Vagina (tissue), 2 donors: ENCODE data around the gene ACY1. TPM values are rescaled to one million over a fixed set of nuclear protein-coding genes. Genes with fewer than 3 reads are reported as not detected.

Source experiments
- DNase-seq, 2 donors: peaks; one replicate each; pipeline ENCODE4 v3.0.0-alpha.2; 2017; ENCODE audit errors: extremely low spot score in 2 of 2
- H3K27ac ChIP-seq: fragments of 200-600 bp; sonication (generic); one replicate; pipeline ENCODE4 v1.5.1; 2019
- H3K27me3 ChIP-seq: fragments of 200-600 bp; sonication (generic); one replicate; pipeline ENCODE4 v1.5.1; 2019
- H3K36me3 ChIP-seq, 2 donors: fragments of 200-600 bp; sonication (generic); one replicate each; pipeline ENCODE4 v1.5.1; 2017 to 2019
- H3K4me1 ChIP-seq: fragments of 200-600 bp; sonication (generic); one replicate; pipeline ENCODE4 v1.5.1; 2019
- H3K4me3 ChIP-seq, 2 donors: fragments of 200-600 bp; sonication (generic); 1 replicate in 1 of 2; 2 replicates in 1 of 2; pipeline ENCODE4 v1.5.1; 2016 to 2019
- H3K9me3 ChIP-seq: fragments of 200-600 bp; sonication (generic); one replicate; pipeline ENCODE4 v1.5.1; 2019
- CTCF ChIP-seq, 3 experiments: fragments of 450-650 bp in 2 of 3; fragments of 200-600 bp in 1 of 3; sonication (generic) in 1 of 3; IDR thresholded peaks; one replicate each; pipeline ENCODE4 v1.5.1; 2017 to 2019; ENCODE audit warnings: antibody characterized with exemption in 3 of 3, mild to moderate bottlenecking in 2 of 3, moderate library complexity in 2 of 3
- POLR2A ChIP-seq, 2 donors: fragments of 450-650 bp; IDR thresholded peaks; one replicate each; pipeline ENCODE4 v1.6.1; 2017; ENCODE audit warnings: antibody characterized with exemption in 2 of 2, mild to moderate bottlenecking in 2 of 2, moderate library complexity in 2 of 2
- POLR2AphosphoS5 ChIP-seq, 2 donors: sonication (generic); formaldehyde crosslinking; IDR thresholded peaks; one replicate each; pipeline ENCODE4 v1.9.0; 2017; ENCODE audit warnings: antibody characterized with exemption in 2 of 2, mild to moderate bottlenecking in 2 of 2, low read depth in 1 of 2; ENCODE audit not compliant: insufficient read depth in 1 of 2
- intact Hi-C: fragments of 100-400 bp; cut with DNase I; formaldehyde crosslinking; loops from one replicate; pipeline ENCODE4 v1.15.1; 2023
- total RNA-seq: library from RNA; depleted of rRNA; stranded (reverse); fragments of >200 nt; gene quantifications from one replicate; pipeline ENCODE4 v1.2.3, GENCODE V29; 2016

Gene ACY1
- total RNA-seq, 1 donor from 2014 or later, result 29.7 TPM

GRCh38 chr3:51961011-51961410, 22.3 kb upstream of the ACY1 start:
- H3K9me3 ChIP-seq, result no peaks in the 10 kb centered on the region
- DNase-seq, result no peak
- H3K4me3 ChIP-seq, result no peak overlapping the region
- no peaks in the 10 kb centered on the region for H3K27me3 ChIP-seq
- intact Hi-C loops, result no loop called here
- no peak overlapping the region for H3K27ac ChIP-seq
- TF ChIP-seq CTCF (IDR thresholded peaks at IDR 0.05), result no peak
- TF ChIP-seq POLR2AphosphoS5 (IDR thresholded peaks at IDR 0.05; ENCODE audit: insufficient read depth in 1 of 2, low read depth in 1 of 2), result no peak
- no peak for TF ChIP-seq POLR2A (IDR thresholded peaks at IDR 0.05)
- H3K4me1 ChIP-seq, result peaks cover 20% of the 10 kb centered on the region
- peaks cover 0 to 7% of the 10 kb centered on the region in 2 donors for H3K36me3 ChIP-seq

GRCh38 chr3:51961602-51962569, 21.4 kb upstream of the ACY1 start:
- Histone ChIP-seq H3K4me1 (peaks cover 20% of the 10 kb centered on the region), H3K9me3 (no peaks in the 10 kb centered on the region), H3K27ac (no peak overlapping the region), H3K27me3 (no peaks in the 10 kb centered on the region), H3K4me3 (no peak overlapping the region), H3K36me3 (peaks cover 0 to 7% of the 10 kb centered on the region in 2 donors)
- TF ChIP-seq POLR2A (IDR thresholded peaks at IDR 0.05), result no peak
- TF ChIP-seq CTCF (IDR thresholded peaks at IDR 0.05), result no peak
- TF ChIP-seq POLR2AphosphoS5 (IDR thresholded peaks at IDR 0.05; ENCODE audit: insufficient read depth in 1 of 2, low read depth in 1 of 2), result no peak
- intact Hi-C loops, result no loop called here
- no peak for DNase-seq

DNA sequence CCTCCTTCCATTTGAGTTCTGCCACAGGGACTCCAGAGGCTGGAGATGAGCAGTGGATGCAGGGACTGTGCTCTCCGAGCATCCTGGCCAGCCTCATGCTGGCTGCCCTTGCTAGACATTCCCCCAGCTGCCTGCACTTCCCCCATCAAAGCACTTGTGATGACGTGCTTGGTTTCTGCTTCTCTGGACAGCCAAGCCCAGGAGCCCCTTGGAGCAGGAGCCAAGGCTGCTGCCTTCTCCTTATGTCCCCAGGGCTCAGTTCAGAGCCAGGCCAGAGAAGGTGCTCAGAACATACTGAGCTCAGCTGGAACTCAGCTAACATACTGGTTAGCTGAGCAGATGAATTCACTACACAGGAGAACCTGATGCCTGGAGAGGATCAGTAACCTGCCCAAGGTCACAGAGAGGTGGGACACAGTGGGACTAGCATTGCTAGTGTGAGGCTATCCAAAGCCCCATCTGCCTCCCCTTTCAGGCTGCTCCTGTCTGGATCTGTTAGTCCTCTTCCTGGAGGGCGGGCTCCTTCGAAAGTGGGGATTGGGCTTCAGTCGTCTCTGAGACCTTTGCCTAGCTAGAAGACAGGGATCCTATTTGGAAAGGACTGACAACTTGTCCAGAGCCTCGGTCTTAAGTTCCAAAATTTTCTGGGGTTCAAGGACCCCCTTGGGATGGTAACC, 20.3 kb upstream of the ACY1 start:
- DNase-seq, result no peak
- intact Hi-C loops, result no loop called here
- Histone ChIP-seq H3K9me3 (no peaks in the 10 kb centered on the region), H3K36me3 (peaks cover 0 to 1% of the 10 kb centered on the region in 2 donors), H3K27ac (no peak overlapping the region), H3K27me3 (no peaks in the 10 kb centered on the region), H3K4me3 (no peak overlapping the region), H3K4me1 (peaks cover 22% of the 10 kb centered on the region)
- TF ChIP-seq POLR2AphosphoS5 (IDR thresholded peaks at IDR 0.05; ENCODE audit: insufficient read depth in 1 of 2, low read depth in 1 of 2), result no peak
- TF ChIP-seq CTCF (IDR thresholded peaks at IDR 0.05), result no peak
- TF ChIP-seq POLR2A (IDR thresholded peaks at IDR 0.05), result no peak

DNA sequence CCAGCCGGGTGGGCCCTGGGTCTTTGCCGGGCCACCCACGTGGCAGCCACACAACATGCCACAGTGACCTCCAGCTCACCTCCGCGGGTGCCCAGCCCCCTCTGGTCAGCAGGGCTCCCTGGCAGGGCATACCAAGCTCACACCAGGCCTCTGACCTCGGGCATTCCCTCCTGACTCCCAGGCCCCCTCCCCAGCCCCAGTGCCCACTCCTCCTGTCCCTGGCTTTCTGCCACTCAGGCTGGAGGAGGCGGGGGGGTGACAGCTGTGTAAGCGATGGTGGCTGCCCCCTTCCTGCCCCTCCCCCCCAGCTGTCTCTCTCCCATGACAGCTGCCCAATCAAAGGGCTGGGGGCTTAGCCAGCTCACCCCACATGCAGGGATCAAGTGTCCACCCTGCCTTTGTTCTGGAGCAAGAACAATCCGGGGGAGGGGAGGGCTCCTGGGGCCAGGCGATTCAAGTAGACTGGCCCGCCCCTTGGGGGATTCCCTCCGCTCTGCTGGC, 19.3 kb upstream of the ACY1 start:
- Histone ChIP-seq H3K36me3 (no peaks in the 10 kb centered on the region), H3K27me3 (no peaks in the 10 kb centered on the region), H3K4me3 (no peak overlapping the region), H3K9me3 (no peaks in the 10 kb centered on the region), H3K27ac (no peak overlapping the region), H3K4me1 (peaks cover 32% of the 10 kb centered on the region)
- TF ChIP-seq POLR2AphosphoS5 (IDR thresholded peaks at IDR 0.05; ENCODE audit: insufficient read depth in 1 of 2, low read depth in 1 of 2) (no peak), CTCF (IDR thresholded peaks at IDR 0.05) (no peak), POLR2A (IDR thresholded peaks at IDR 0.05) (no peak)
- DNase-seq, result no peak
- intact Hi-C loops, result no loop called here
